Panc1 (cell line): ENCODE results near the gene RALGPS1.

Experiments
- POLR2AphosphoS5 ChIP-seq: IDR thresholded peaks from 2 replicates; pipeline ENCODE4 v1.6.1; 2012; ENCODE audit warnings: mild to moderate bottlenecking, low read depth, low read length, moderate library complexity
- SIN3A ChIP-seq: IDR thresholded peaks from 2 replicates; pipeline ENCODE4 v1.6.1; 2012; ENCODE audit warnings: low read depth, mild to moderate bottlenecking, low read length, moderate library complexity, borderline replicate concordance; ENCODE audit not compliant: insufficient read depth
- TF ChIP-seq, protein P1 (sequence below): fragments of 450-650 bp; IDR thresholded peaks from 2 replicates; pipeline ENCODE4 v1.5.1; 2017; ENCODE audit warnings: mild to moderate bottlenecking
- TF ChIP-seq, protein P2 (sequence below), 2 experiments: IDR thresholded peaks; 2 replicates each; pipeline ENCODE4 v1.6.1; 2011 to 2012; ENCODE audit warnings: low read depth in 2 of 2, control low read depth in 1 of 2, low read length in 1 of 2, mild to moderate bottlenecking in 1 of 2, moderate library complexity in 1 of 2; ENCODE audit not compliant: insufficient read depth in 1 of 2

DNA sequence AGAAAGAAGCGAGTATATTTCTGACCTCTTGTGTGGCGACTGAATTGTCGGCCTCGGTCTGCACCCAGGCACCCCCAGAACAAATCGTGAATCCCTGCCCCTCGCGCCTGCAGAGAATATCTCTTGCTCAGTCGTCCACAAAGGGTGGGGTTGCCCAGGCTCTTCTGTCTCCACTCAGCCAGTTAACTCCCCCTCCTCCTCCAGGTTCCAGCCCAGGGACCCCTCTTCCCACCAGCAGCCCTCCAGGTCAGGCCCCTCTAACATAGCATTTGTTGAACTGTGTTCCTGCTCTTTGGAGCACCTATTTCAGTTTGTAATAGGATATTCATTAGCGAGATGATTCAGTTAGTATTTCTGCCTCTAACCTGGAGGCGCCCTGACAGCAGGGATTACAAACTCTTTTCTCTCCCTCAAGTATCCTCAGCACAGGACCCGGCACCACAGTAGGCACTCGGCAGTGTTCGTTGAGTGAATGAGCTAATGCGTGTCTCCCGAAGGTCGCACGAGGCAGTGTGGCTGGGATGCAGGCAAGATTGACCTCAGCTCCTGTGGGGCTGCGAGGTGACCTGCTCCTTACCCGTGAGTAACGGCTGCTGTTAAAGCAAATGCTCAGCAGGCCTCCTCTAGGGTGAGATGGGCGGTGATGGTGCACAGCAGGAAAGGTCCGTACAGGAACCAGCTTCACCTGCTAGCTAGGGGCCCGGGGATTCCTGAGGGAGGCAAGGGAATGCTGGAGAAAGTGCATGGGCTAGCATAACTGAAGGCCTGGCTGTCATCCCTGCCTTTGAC lies 28.4 kb upstream of the RALGPS1 start:
- TF ChIP-seq, protein P1, sequence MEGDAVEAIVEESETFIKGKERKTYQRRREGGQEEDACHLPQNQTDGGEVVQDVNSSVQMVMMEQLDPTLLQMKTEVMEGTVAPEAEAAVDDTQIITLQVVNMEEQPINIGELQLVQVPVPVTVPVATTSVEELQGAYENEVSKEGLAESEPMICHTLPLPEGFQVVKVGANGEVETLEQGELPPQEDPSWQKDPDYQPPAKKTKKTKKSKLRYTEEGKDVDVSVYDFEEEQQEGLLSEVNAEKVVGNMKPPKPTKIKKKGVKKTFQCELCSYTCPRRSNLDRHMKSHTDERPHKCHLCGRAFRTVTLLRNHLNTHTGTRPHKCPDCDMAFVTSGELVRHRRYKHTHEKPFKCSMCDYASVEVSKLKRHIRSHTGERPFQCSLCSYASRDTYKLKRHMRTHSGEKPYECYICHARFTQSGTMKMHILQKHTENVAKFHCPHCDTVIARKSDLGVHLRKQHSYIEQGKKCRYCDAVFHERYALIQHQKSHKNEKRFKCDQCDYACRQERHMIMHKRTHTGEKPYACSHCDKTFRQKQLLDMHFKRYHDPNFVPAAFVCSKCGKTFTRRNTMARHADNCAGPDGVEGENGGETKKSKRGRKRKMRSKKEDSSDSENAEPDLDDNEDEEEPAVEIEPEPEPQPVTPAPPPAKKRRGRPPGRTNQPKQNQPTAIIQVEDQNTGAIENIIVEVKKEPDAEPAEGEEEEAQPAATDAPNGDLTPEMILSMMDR = no peak
- no peak for TF ChIP-seq POLR2AphosphoS5
- TF ChIP-seq, protein P2, sequence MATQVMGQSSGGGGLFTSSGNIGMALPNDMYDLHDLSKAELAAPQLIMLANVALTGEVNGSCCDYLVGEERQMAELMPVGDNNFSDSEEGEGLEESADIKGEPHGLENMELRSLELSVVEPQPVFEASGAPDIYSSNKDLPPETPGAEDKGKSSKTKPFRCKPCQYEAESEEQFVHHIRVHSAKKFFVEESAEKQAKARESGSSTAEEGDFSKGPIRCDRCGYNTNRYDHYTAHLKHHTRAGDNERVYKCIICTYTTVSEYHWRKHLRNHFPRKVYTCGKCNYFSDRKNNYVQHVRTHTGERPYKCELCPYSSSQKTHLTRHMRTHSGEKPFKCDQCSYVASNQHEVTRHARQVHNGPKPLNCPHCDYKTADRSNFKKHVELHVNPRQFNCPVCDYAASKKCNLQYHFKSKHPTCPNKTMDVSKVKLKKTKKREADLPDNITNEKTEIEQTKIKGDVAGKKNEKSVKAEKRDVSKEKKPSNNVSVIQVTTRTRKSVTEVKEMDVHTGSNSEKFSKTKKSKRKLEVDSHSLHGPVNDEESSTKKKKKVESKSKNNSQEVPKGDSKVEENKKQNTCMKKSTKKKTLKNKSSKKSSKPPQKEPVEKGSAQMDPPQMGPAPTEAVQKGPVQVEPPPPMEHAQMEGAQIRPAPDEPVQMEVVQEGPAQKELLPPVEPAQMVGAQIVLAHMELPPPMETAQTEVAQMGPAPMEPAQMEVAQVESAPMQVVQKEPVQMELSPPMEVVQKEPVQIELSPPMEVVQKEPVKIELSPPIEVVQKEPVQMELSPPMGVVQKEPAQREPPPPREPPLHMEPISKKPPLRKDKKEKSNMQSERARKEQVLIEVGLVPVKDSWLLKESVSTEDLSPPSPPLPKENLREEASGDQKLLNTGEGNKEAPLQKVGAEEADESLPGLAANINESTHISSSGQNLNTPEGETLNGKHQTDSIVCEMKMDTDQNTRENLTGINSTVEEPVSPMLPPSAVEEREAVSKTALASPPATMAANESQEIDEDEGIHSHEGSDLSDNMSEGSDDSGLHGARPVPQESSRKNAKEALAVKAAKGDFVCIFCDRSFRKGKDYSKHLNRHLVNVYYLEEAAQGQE (IDR thresholded peaks at IDR 0.05; ENCODE audit: insufficient read depth in 1 of 2, low read depth in 2 of 2, low read length in 1 of 2) = no peak
- no peak for TF ChIP-seq SIN3A
